ENCODE data around the gene CUBN.

The CUBN gene

DNA sequence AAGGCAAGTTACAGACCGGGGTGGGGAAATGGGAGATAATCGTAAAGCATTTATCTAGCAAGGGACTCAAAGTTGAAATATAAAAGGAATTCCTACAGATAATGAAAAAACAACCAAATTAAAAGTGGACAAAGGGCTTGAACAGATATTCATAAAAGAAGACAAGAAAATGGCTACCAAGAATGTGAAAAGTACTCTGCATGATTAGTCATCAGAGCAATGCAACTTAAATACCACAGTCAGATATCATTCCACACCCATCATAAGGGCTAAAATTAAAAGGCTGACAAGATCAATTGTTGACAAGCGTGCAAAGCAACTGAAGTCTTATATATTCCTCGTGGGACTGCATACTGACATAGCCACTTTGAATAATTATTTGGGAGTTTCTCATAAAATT lies 187.7 kb downstream of the CUBN start:
- TF ChIP-seq CTCF (IDR thresholded peaks at IDR 0.05; ENCODE audit: low read depth, low read length), result no peak
- peak; percentile 9 to 68 for DNase-seq (ENCODE audit: low read depth in 2 of 2)

GRCh38 chr10:16941067-16941466 lies 188.5 kb downstream of the CUBN start:
- no peak for DNase-seq (ENCODE audit: low read depth in 2 of 2)
- TF ChIP-seq CTCF (IDR thresholded peaks at IDR 0.05; ENCODE audit: low read depth, low read length), result no peak
- no peak overlapping the region for H3K4me3 ChIP-seq (replicated peaks in 1 of 2; ENCODE audit: low read depth in 2 of 2, low read length in 2 of 2)

More for the DNA sequence above, 187.7 kb downstream of the CUBN start:
- no peak overlapping the region for H3K4me3 ChIP-seq (replicated peaks in 1 of 2; ENCODE audit: low read depth in 2 of 2, low read length in 2 of 2)

DNA sequence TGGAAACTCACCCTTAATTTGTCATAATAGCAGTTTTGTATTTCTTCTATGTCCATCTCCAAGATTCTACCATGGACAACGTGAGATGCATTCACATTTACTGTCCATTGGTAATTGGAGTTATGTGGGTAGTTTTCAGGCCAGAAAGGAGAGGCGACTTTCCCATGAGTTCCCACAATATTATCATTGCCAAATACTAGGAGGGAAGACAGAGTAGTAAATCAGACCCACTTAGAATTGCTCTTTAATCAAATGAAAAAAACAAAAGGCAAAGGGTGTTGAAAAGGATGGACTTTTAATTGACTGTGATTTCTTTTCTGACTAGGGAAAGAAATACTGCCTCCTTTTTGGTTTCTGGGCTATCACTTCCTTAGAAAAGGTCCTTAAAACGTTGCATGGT lies 190.7 kb downstream of the CUBN start:
- no peak for DNase-seq (ENCODE audit: low read depth in 2 of 2)
- no peak overlapping the region for H3K4me3 ChIP-seq (replicated peaks in 1 of 2; ENCODE audit: low read depth in 2 of 2, low read length in 2 of 2)
- no peak for TF ChIP-seq CTCF (IDR thresholded peaks at IDR 0.05; ENCODE audit: low read depth, low read length)

GRCh38 chr10:16934461-16934860 lies 195.2 kb downstream of the CUBN start:
- DNase-seq (ENCODE audit: low read depth in 2 of 2), result peak in 1 of 2 donors; percentile 19
- TF ChIP-seq CTCF (IDR thresholded peaks at IDR 0.05; ENCODE audit: low read depth, low read length), result no peak
- no peak overlapping the region for H3K4me3 ChIP-seq (replicated peaks in 1 of 2; ENCODE audit: low read depth in 2 of 2, low read length in 2 of 2)

DNA sequence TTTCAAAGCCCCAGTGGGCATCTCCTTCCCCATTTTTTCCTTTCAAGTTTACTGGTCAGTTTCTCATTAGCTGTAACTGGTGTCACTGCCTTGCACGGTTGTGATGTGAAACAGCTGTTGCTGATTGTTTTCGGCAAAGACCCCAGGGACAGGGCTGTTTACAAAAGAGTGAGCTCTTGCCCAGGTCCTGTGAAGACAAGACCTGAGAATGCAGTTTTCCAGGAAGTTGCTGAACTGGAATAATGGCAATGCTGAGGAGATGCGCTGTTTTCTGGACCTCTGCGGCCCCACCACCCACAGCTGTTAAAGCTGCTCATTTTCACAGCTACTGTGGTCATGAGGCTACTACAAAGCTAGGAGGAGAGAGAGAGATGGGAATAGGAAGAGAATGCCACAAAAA lies 195.8 kb downstream of the CUBN start:
- no peak overlapping the region for H3K4me3 ChIP-seq (replicated peaks in 1 of 2; ENCODE audit: low read depth in 2 of 2, low read length in 2 of 2)
- DNase-seq (ENCODE audit: low read depth in 2 of 2), result peak; percentile 9 to 65
- no peak for TF ChIP-seq CTCF (IDR thresholded peaks at IDR 0.05; ENCODE audit: low read depth, low read length)

GRCh38 chr10:16931930-16932329 lies 197.7 kb downstream of the CUBN start:
- H3K4me3 ChIP-seq (replicated peaks in 1 of 2; ENCODE audit: low read depth in 2 of 2, low read length in 2 of 2), result no peak overlapping the region
- TF ChIP-seq CTCF (IDR thresholded peaks at IDR 0.05; ENCODE audit: low read depth, low read length), result no peak

DNA sequence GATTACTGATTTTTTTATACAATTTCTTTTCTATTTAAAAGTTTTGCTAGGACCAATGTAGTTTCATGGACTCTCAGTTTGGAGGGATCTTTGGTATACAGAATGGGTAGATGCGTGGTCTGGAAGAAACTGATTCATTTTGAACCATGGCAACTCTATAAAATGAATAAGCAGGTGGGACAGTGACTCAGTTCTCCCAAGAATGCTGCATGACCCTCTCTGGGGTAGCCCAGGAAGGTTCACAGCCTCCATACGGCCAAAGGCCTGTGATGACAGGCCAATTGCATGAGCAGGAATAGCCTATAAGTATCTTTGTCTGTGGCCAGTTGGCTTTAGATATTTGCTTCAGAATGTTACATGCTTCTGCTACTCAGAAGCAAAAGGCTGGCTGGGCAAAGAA lies 199.1 kb downstream of the CUBN start:
- no peak for DNase-seq (ENCODE audit: low read depth in 2 of 2)
- no peak overlapping the region for H3K4me3 ChIP-seq (replicated peaks in 1 of 2; ENCODE audit: low read depth in 2 of 2, low read length in 2 of 2)
- no peak for TF ChIP-seq CTCF (IDR thresholded peaks at IDR 0.05; ENCODE audit: low read depth, low read length)

More at GRCh38 chr10:16931930-16932329, 197.7 kb downstream of the CUBN start:
- no peak for DNase-seq (ENCODE audit: low read depth in 2 of 2)
